OCI-LY7 (cell line): ENCODE results near the gene DNAH5. TPM values are rescaled to one million over a fixed set of nuclear protein-coding genes. Genes with fewer than 3 reads are reported as not detected.

Experiments used
- BruUV-seq: library from RNA; stranded (reverse); fragments of 400-500 nt; replicated peaks from 2 replicates; lab custom pipeline; 2021; lab: Mats Ljungman, UMichigan
- CTCF ChIA-PET: fragments of 300-600 bp; sonication (Branson Sonifier 250); formaldehyde crosslinking; loops from one replicate; lab custom pipeline; 2022; ENCODE audit warnings: antibody characterized with exemption; ENCODE audit not compliant: unreplicated experiment; lab: Charles Lee
- POLR2A ChIA-PET: fragments of 300-600 bp; sonication (Branson Sonifier 250); formaldehyde crosslinking; loops from one replicate; lab custom pipeline; 2022; ENCODE audit warnings: antibody characterized with exemption; lab: Charles Lee
- DNase-seq: peaks from one replicate; pipeline ENCODE4 v3.0.0-alpha.2; 2015; ENCODE audit warnings: low spot score
- H2AFZ ChIP-seq: fragments of 200-600 bp; sonication (generic), shearing (Covaris generic); 2 replicates; pipeline ENCODE4 v1.6.1; 2014; ENCODE audit warnings: mild to moderate bottlenecking, antibody characterized with exemption, low read length, moderate library complexity
- H3K27ac ChIP-seq: fragments of 200-600 bp; sonication (generic); 2 replicates; pipeline ENCODE4 v1.5.1; 2014; ENCODE audit warnings: mixed run types, low read depth, mild to moderate bottlenecking, moderate library complexity, low read length, inconsistent platforms; ENCODE audit not compliant: poor library complexity, severe bottlenecking
- H3K36me3 ChIP-seq: fragments of 200-600 bp; sonication (generic); 2 replicates; pipeline ENCODE4 v1.6.1; 2014; ENCODE audit warnings: mild to moderate bottlenecking, antibody characterized with exemption, low read length, moderate library complexity, mixed read lengths; ENCODE audit not compliant: insufficient read depth
- H3K4me1 ChIP-seq: fragments of 200-600 bp; sonication (generic); 2 replicates; pipeline ENCODE4 v1.5.1; 2014; ENCODE audit warnings: mild to moderate bottlenecking, low read length; ENCODE audit not compliant: insufficient read depth, poor library complexity, severe bottlenecking
- H3K4me2 ChIP-seq: fragments of 200-600 bp; sonication (generic); 2 replicates; pipeline ENCODE4 v1.6.1; 2014; ENCODE audit warnings: mild to moderate bottlenecking, low read length
- H3K4me3 ChIP-seq: fragments of 200-600 bp; sonication (generic); 2 replicates; pipeline ENCODE4 v1.5.1; 2014; ENCODE audit warnings: mild to moderate bottlenecking, low read depth, low read length; ENCODE audit not compliant: poor library complexity, severe bottlenecking
- H3K79me2 ChIP-seq: fragments of 200-600 bp; sonication (generic); 2 replicates; pipeline ENCODE4 v1.6.1; 2016; ENCODE audit warnings: low read depth, mild to moderate bottlenecking, low read length, moderate library complexity, mixed read lengths; ENCODE audit not compliant: insufficient read depth
- H3K9me2 ChIP-seq: fragments of 200-600 bp; sonication (generic); 2 replicates; pipeline ENCODE4 v1.6.1; 2016; ENCODE audit warnings: mild to moderate bottlenecking, low read length, mixed read lengths; ENCODE audit not compliant: insufficient read depth
- H3K9me3 ChIP-seq: fragments of 200-600 bp; sonication (generic); 2 replicates; pipeline ENCODE4 v1.6.1; 2014; ENCODE audit warnings: mild to moderate bottlenecking, mixed run types, low read length, mixed read lengths
- H4K20me1 ChIP-seq: fragments of 200-600 bp; sonication (generic); 2 replicates; pipeline ENCODE4 v1.6.1; 2014; ENCODE audit warnings: mild to moderate bottlenecking, antibody characterized with exemption, low read length, moderate library complexity, mixed read lengths; ENCODE audit not compliant: insufficient read depth
- CTCF ChIP-seq: fragments of 200-600 bp; sonication (generic); conservative IDR thresholded peaks from 2 replicates; pipeline ENCODE4 v1.5.1; 2014; ENCODE audit warnings: mild to moderate bottlenecking, antibody characterized with exemption, low read length, moderate library complexity, mixed read lengths
- EZH2phosphoT487 ChIP-seq: fragments of 200-600 bp; sonication (generic); IDR thresholded peaks from 2 replicates; pipeline ENCODE4 v1.6.1; 2018; ENCODE audit warnings: low read depth, borderline replicate concordance, mild to moderate bottlenecking, mixed run types, antibody characterized with exemption, low read length, moderate library complexity, mixed read lengths
- intact Hi-C: fragments of 100-400 bp; cut with micrococcal nuclease; formaldehyde crosslinking; loops from one replicate; pipeline ENCODE4 v1.10.0; 2022; ENCODE audit not compliant: unreplicated experiment
- total RNA-seq, 2 experiments: library from RNA; depleted of rRNA in 1 of 2; stranded (reverse); fragments of >200 nt in 1 of 2; shearing (Covaris generic) in 1 of 2; gene quantifications; 2 replicates each; pipeline ENCODE4 v1.2.3, GENCODE V29; 2014 to 2022

DNAH5 gene
- total RNA-seq, 2 experiments from 2014 or later, result 0.06 TPM; not detected in 1

GRCh38 chr5:13939638-13940037 lies 4.8 kb downstream of the DNAH5 start:
- Histone ChIP-seq H4K20me1 (no peaks in the 10 kb centered on the region), H2AFZ (no peak overlapping the region), H3K4me3 (no peak overlapping the region), H3K27ac (no peak overlapping the region), H3K4me2 (no peak overlapping the region), H3K9me3 (no peaks in the 10 kb centered on the region), H3K36me3 (no peaks in the 10 kb centered on the region), H3K79me2 (no peaks in the 10 kb centered on the region), H3K9me2 (no peaks in the 10 kb centered on the region), H3K4me1 (no peaks in the 10 kb centered on the region)
- intact Hi-C loops, result no loop called here
- BruUV-seq, result no TSS peak
- no peak for DNase-seq
- CTCF ChIA-PET, result no interaction called here
- TF ChIP-seq CTCF, result no peak
- TF ChIP-seq EZH2phosphoT487, result no peak
- POLR2A ChIA-PET, result interaction anchor here (1.0 kb wide), 1 partner anchor 13 kb away, joined by 4 read pairs; no protein-coding TSS in a partner anchor

- CTCF ChIA-PET, result no interaction called here
- no peak for DNase-seq
- BruUV-seq, result no TSS peak
These were observed 9.6 kb downstream of the DNAH5 start for GRCh38 chr5:13934921-13935320.

More at GRCh38 chr5:13934921-13935320, 9.6 kb downstream of the DNAH5 start:
- H2AFZ ChIP-seq, result no peak overlapping the region
- no peaks in the 10 kb centered on the region for H3K4me1 ChIP-seq
- POLR2A ChIA-PET, result no interaction called here
- no peaks in the 10 kb centered on the region for H3K9me3 ChIP-seq
- H4K20me1 ChIP-seq, result no peaks in the 10 kb centered on the region
- H3K27ac ChIP-seq, result no peak overlapping the region
- TF ChIP-seq CTCF, result no peak
- no peak for TF ChIP-seq EZH2phosphoT487
- H3K9me2 ChIP-seq, result no peaks in the 10 kb centered on the region
- no peak overlapping the region for H3K4me2 ChIP-seq
- H3K4me3 ChIP-seq, result no peak overlapping the region
- intact Hi-C loops, result no loop called here
- no peaks in the 10 kb centered on the region for H3K36me3 ChIP-seq
- no peaks in the 10 kb centered on the region for H3K79me2 ChIP-seq
